ENCODE measurements around the gene MESP2. TPM values are rescaled to one million over a fixed set of nuclear protein-coding genes. Genes with fewer than 3 reads are reported as not detected.

Gene MESP2
- polyA plus RNA-seq, 3 donors = 0.67 TPM; not detected in 2

GRCh38 chr15:89783111-89783860 lies 7.2 kb downstream of the MESP2 start:
- H3K4me3 Mint-ChIP-seq = no peak overlapping the region
- H2AFZ ChIP-seq (ENCODE audit: insufficient read depth, low read depth, low read length, poor library complexity, severe bottlenecking) = no peak overlapping the region
- H3K79me2 ChIP-seq (ENCODE audit: insufficient read depth, low read length) = no peaks in the 10 kb centered on the region
- 93% methylated on average over 9 of the region's 14 CpGs for WGBS (ENCODE audit: insufficient coverage)
- no peaks in the 10 kb centered on the region for H3K9me3 ChIP-seq (replicated peaks in 1 of 2; ENCODE audit: control insufficient read depth in 1 of 2, insufficient read depth in 1 of 2, low read length in 2 of 2)
- no peak overlapping the region for H3K4me2 ChIP-seq (replicated peaks; ENCODE audit: extremely low read depth, low read length, poor library complexity, severe bottlenecking)
- H3K27ac Mint-ChIP-seq = peak overlapping the region; percentile 10 to 84 (median 68)
- H3K27me3 ChIP-seq (ENCODE audit: control insufficient read depth in 2 of 2, insufficient read depth in 2 of 2, low read length in 2 of 2) = no peaks in the 10 kb centered on the region
- peak in 1 of 3 donors; percentile 8 for DNase-seq
- H3K27ac ChIP-seq (ENCODE audit: low read depth in 1 of 2, low read length in 2 of 2) = peak overlapping the region; percentile 3 to 21
- H3K4me1 Mint-ChIP-seq = peaks cover 32% of the 10 kb centered on the region
- H3K36me3 Mint-ChIP-seq = peaks cover 32 to 43% of the 10 kb centered on the region in 2 donors
- peaks cover 50% of the 10 kb centered on the region for H4K20me1 ChIP-seq (ENCODE audit: insufficient read depth, low read length)
- no peak for TF ChIP-seq CTCF (IDR thresholded peaks at IDR 0.05)
- peaks cover 0 to 7% (median 0%) of the 10 kb centered on the region in 3 donors for H3K27me3 Mint-ChIP-seq (ENCODE audit: low read depth in 3 of 3)
- H3K9me3 Mint-ChIP-seq = peaks cover 0 to 6% (median 4%) of the 10 kb centered on the region in 7 donors
- intact Hi-C loops (cut with micrococcal nuclease) = loop anchor here in 1 of 2 donors (5.0 kb wide), 1 partner anchor 64 kb away; no protein-coding TSS in a partner anchor
- H3K9ac ChIP-seq (ENCODE audit: insufficient read depth, low read length, poor library complexity, severe bottlenecking) = no peak overlapping the region
- H3K4me3 ChIP-seq (replicated peaks in 1 of 3; ENCODE audit: low read depth in 2 of 3, low read length in 3 of 3) = no peak overlapping the region
- peaks cover 27 to 39% of the 10 kb centered on the region in 2 donors for H3K4me1 ChIP-seq (ENCODE audit: control insufficient read depth in 1 of 2, insufficient read depth in 2 of 2, low read length in 2 of 2)
- H3K36me3 ChIP-seq (replicated peaks in 1 of 2; ENCODE audit: control insufficient read depth in 1 of 2, insufficient read depth in 2 of 2, low read length in 2 of 2) = peaks cover 33 to 44% of the 10 kb centered on the region in 2 donors

- Histone ChIP-seq H3K79me2 (ENCODE audit: insufficient read depth, low read length) (no peaks in the 10 kb centered on the region), H3K9me3 (replicated peaks in 1 of 2; ENCODE audit: control insufficient read depth in 1 of 2, insufficient read depth in 1 of 2, low read length in 2 of 2) (peaks cover 0 to 6% of the 10 kb centered on the region in 2 donors), H3K27me3 (ENCODE audit: control insufficient read depth in 2 of 2, insufficient read depth in 2 of 2, low read length in 2 of 2) (no peaks in the 10 kb centered on the region), H3K4me1 (ENCODE audit: control insufficient read depth in 1 of 2, insufficient read depth in 2 of 2, low read length in 2 of 2) (peaks cover 27 to 39% of the 10 kb centered on the region in 2 donors), H3K36me3 (replicated peaks in 1 of 2; ENCODE audit: control insufficient read depth in 1 of 2, insufficient read depth in 2 of 2, low read length in 2 of 2) (peaks cover 40 to 52% of the 10 kb centered on the region in 2 donors), H4K20me1 (ENCODE audit: insufficient read depth, low read length) (peaks cover 54% of the 10 kb centered on the region), H2AFZ (ENCODE audit: insufficient read depth, low read depth, low read length, poor library complexity, severe bottlenecking) (no peak overlapping the region), H3K9ac (ENCODE audit: insufficient read depth, low read length, poor library complexity, severe bottlenecking) (no peak overlapping the region), H3K4me2 (replicated peaks; ENCODE audit: extremely low read depth, low read length, poor library complexity, severe bottlenecking) (no peak overlapping the region), H3K27ac (ENCODE audit: low read depth in 1 of 2, low read length in 2 of 2) (peak overlapping the region in 1 of 2 donors; percentile 3), H3K4me3 (replicated peaks in 1 of 3; ENCODE audit: low read depth in 2 of 3, low read length in 3 of 3) (no peak overlapping the region)
- peaks cover 0 to 11% (median 7%) of the 10 kb centered on the region in 7 donors for H3K9me3 Mint-ChIP-seq
- intact Hi-C loops (cut with micrococcal nuclease) = loop anchor here in 1 of 2 donors (5.0 kb wide), 1 partner anchor 63 kb away; no protein-coding TSS in a partner anchor
- H3K27me3 Mint-ChIP-seq (ENCODE audit: low read depth in 3 of 3) = peaks cover 0 to 7% (median 0%) of the 10 kb centered on the region in 3 donors
- 95% methylated on average over 12 of the region's 15 CpGs for WGBS (ENCODE audit: insufficient coverage)
- H3K27ac Mint-ChIP-seq = peak overlapping the region in 4 of 7 donors; percentile 58 to 83 (median 69)
- no peak overlapping the region for H3K4me3 Mint-ChIP-seq
- peaks cover 32% of the 10 kb centered on the region for H3K4me1 Mint-ChIP-seq
- TF ChIP-seq CTCF (IDR thresholded peaks at IDR 0.05) = no peak
- H3K36me3 Mint-ChIP-seq = peaks cover 35 to 51% of the 10 kb centered on the region in 2 donors
- peak in 1 of 3 donors; percentile 7 for DNase-seq
Observed at GRCh38 chr15:89783861-89784685, 7.9 kb downstream of the MESP2 start.
